PC-3 (cell line): Measurements from ENCODE around the gene TRIM40. TPM values are rescaled to one million over a fixed set of nuclear protein-coding genes. Genes with fewer than 3 reads are reported as not detected.

Experiments
- ATAC-seq: fragments of 200-7000 bp; cut with Tn5 transposase; 2 replicates; pipeline ENCODE4 v1.9.1; 2020; ENCODE audit warnings: mild to moderate bottlenecking, moderate library complexity
- BruUV-seq: library from RNA; stranded (reverse); fragments of 400-500 nt; replicated peaks from 2 replicates; lab custom pipeline; 2021; lab: Mats Ljungman, UMichigan
- CTCF ChIA-PET: fragments of 300-600 bp; sonication (Branson Sonifier 250); formaldehyde crosslinking; loops from one replicate; lab custom pipeline; 2022; ENCODE audit warnings: antibody characterized with exemption; lab: Charles Lee
- POLR2A ChIA-PET: fragments of 300-600 bp; sonication (Branson Sonifier 250); formaldehyde crosslinking; loops from one replicate; lab custom pipeline; 2022; ENCODE audit warnings: antibody characterized with exemption; ENCODE audit not compliant: unreplicated experiment; lab: Charles Lee
- DNase-seq: peaks from one replicate; pipeline ENCODE4 v3.0.0-alpha.2; 2015
- H2AFZ ChIP-seq: fragments of 300-600 bp; sonication (generic); 2 replicates; pipeline ENCODE4 v1.6.0; 2016; ENCODE audit warnings: antibody characterized with exemption, low read length
- H3F3A ChIP-seq: fragments of 300-600 bp; sonication (generic); one replicate; pipeline ENCODE4 v1.6.0; 2017; ENCODE audit warnings: antibody characterized with exemption, low read length, control low read depth, mild to moderate bottlenecking; ENCODE audit not compliant: unreplicated experiment
- H3K27ac ChIP-seq: fragments of 300-600 bp; sonication (generic); 2 replicates; pipeline ENCODE4 v1.5.1; 2016; ENCODE audit warnings: mild to moderate bottlenecking, low read length
- H3K27me3 ChIP-seq: fragments of 300-600 bp; sonication (generic); 2 replicates; pipeline ENCODE4 v1.6.1; 2016; ENCODE audit warnings: low read length, mixed read lengths
- H3K36me3 ChIP-seq: fragments of 300-600 bp; sonication (generic); 2 replicates; pipeline ENCODE4 v1.6.1; 2016; ENCODE audit warnings: low read depth, mixed run types, low read length, mixed read lengths
- H3K4me1 ChIP-seq: fragments of 300-600 bp; sonication (generic); 2 replicates; pipeline ENCODE4 v1.5.1; 2016; ENCODE audit warnings: low read length; ENCODE audit not compliant: insufficient read depth
- H3K4me2 ChIP-seq: fragments of 300-600 bp; sonication (generic); 2 replicates; pipeline ENCODE4 v1.6.0; 2016; ENCODE audit warnings: low read length
- H3K4me3 ChIP-seq: fragments of 300-600 bp; sonication (generic); 2 replicates; pipeline ENCODE4 v1.5.1; 2016; ENCODE audit warnings: mild to moderate bottlenecking, low read length, mixed read lengths
- H3K79me2 ChIP-seq: fragments of 300-600 bp; sonication (generic); 2 replicates; pipeline ENCODE4 v1.6.1; 2017; ENCODE audit warnings: low read length, mixed read lengths
- H3K9ac ChIP-seq: fragments of 300-600 bp; sonication (generic); 2 replicates; pipeline ENCODE4 v1.6.0; 2016; ENCODE audit warnings: mild to moderate bottlenecking, low read length
- H3K9me2 ChIP-seq: fragments of 300-600 bp; sonication (generic); replicated peaks from 2 replicates; pipeline ENCODE4 v1.6.1; 2016; ENCODE audit warnings: mixed run types, low read length, mixed read lengths
- H3K9me3 ChIP-seq: fragments of 300-600 bp; sonication (generic); 2 replicates; pipeline ENCODE4 v1.6.1; 2016; ENCODE audit warnings: low read length, mixed read lengths
- H4K20me1 ChIP-seq: fragments of 300-600 bp; sonication (generic); 2 replicates; pipeline ENCODE4 v1.6.1; 2016; ENCODE audit warnings: low read length, mixed read lengths
- EZH2 ChIP-seq: fragments of 300-600 bp; sonication (generic); IDR thresholded peaks from one replicate; pipeline ENCODE4 v1.6.1; 2017; ENCODE audit warnings: antibody characterized with exemption, mild to moderate bottlenecking, low read length; ENCODE audit not compliant: unreplicated experiment
- EZH2phosphoT487 ChIP-seq: fragments of 300-600 bp; sonication (generic); IDR thresholded peaks from 2 replicates; pipeline ENCODE4 v1.6.1; 2018; ENCODE audit warnings: mild to moderate bottlenecking, antibody characterized with exemption, low read length, borderline replicate concordance
- intact Hi-C: fragments of 100-400 bp; cut with micrococcal nuclease; formaldehyde crosslinking; loops from 2 replicates; pipeline ENCODE4 v1.9.0; 2023
- total RNA-seq: library from RNA; depleted of rRNA; stranded (reverse); fragments of >200 nt; gene quantifications from 2 replicates; pipeline ENCODE4 v1.2.3, GENCODE V29; 2014
- TF ChIP-seq, protein P1 (sequence below): fragments of 300-600 bp; sonication (generic); conservative IDR thresholded peaks from 2 replicates; pipeline ENCODE4 v1.5.1; 2017; ENCODE audit warnings: antibody characterized with exemption, low read depth, mild to moderate bottlenecking, low read length

Gene TRIM40
- total RNA-seq, 1 experiment from 2014 or later, result not detected

DNA sequence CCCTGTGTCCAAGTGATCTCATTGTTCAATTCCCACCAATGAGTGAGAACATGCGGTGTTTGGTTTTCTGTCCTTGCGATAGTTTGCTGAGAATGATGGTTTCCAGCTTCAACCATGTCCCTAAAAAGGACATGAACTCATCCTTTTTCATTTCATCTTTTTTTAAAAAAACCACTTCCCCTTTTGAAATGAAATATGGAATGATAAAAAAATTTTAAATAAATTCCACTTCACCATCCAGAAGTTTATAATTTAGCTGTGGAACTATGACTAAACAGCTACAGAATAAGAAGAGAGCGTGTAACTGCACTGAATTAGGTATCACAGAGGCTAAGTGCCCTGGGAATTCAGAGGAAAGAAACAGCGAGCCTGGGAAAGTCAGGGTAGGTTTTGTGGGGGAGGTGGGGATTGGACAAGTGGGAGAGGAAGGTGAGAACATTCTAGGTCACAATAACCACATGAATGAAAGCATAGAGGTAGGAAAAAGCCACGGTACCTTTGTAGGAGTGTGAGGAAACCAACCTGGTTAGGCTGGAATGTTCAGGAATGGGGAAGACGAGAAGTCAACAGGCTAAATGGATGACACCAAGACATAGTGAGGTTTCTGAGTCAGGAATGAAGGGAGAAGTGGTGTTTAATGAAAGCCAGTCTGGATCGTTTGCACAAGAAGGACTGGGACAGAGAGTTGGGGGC is 14.1 kb downstream of the TRIM40 start:
- ChIA-PET POLR2A (no interaction called here), CTCF (no interaction called here)
- Histone ChIP-seq H3K9ac (no peak overlapping the region), H3K4me3 (no peak overlapping the region), H4K20me1 (no peaks in the 10 kb centered on the region), H3K9me3 (no peaks in the 10 kb centered on the region), H3K4me2 (no peak overlapping the region), H3K36me3 (no peaks in the 10 kb centered on the region), H2AFZ (no peak overlapping the region), H3K4me1 (peaks cover 11% of the 10 kb centered on the region), H3K9me2 (no peaks in the 10 kb centered on the region), H3K79me2 (no peaks in the 10 kb centered on the region), H3F3A (peaks cover 2% of the 10 kb centered on the region), H3K27me3 (no peaks in the 10 kb centered on the region), H3K27ac (no peak overlapping the region)
- TF ChIP-seq, protein P1, sequence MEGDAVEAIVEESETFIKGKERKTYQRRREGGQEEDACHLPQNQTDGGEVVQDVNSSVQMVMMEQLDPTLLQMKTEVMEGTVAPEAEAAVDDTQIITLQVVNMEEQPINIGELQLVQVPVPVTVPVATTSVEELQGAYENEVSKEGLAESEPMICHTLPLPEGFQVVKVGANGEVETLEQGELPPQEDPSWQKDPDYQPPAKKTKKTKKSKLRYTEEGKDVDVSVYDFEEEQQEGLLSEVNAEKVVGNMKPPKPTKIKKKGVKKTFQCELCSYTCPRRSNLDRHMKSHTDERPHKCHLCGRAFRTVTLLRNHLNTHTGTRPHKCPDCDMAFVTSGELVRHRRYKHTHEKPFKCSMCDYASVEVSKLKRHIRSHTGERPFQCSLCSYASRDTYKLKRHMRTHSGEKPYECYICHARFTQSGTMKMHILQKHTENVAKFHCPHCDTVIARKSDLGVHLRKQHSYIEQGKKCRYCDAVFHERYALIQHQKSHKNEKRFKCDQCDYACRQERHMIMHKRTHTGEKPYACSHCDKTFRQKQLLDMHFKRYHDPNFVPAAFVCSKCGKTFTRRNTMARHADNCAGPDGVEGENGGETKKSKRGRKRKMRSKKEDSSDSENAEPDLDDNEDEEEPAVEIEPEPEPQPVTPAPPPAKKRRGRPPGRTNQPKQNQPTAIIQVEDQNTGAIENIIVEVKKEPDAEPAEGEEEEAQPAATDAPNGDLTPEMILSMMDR, result no peak
- no peak for TF ChIP-seq EZH2phosphoT487
- intact Hi-C loops, result loop anchor here (1.0 kb wide), 1 partner anchor 20 kb away; no protein-coding TSS in a partner anchor
- no TSS peak for BruUV-seq
- DNase-seq, result no peak
- ATAC-seq, result no peak

DNA sequence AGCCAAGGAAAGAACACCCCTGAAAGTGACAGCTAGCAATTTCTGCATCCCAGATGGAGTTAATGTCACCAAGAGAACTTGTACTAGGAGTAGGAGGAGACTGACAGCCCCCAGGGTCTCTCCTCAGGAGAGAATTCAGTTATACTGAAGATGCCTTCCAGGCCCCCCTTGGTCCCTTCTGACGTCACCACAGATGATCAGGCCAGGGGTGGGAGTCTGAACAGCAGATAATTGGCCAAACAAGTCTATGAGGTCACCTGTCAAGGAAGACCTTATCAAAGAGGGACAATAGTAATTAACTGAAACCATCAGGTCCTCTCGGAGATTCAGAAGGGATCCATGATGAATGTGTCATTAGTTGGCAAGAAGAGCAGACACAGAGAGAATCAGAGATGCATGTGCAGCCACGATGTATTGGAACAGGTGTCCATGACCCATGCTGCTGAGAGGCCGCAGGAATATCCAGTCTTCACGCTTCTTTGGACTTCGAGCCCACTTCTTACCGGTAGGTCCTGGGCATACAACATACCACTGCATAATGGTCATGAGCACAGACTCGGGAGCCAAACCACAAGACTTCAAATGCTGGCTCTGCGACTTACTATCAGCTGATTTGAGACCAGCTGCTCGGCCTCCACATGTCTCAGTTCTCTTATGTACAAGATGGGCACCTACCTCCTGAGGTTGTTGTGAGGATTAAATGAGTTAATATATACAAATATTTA is 14.9 kb downstream of the TRIM40 start:
- Histone ChIP-seq H3K4me1 (peaks cover 19% of the 10 kb centered on the region), H3K9me3 (no peaks in the 10 kb centered on the region), H3F3A (peaks cover 5% of the 10 kb centered on the region), H3K4me3 (no peak overlapping the region), H3K79me2 (no peaks in the 10 kb centered on the region), H3K9ac (no peak overlapping the region), H3K9me2 (no peaks in the 10 kb centered on the region), H2AFZ (no peak overlapping the region), H3K4me2 (no peak overlapping the region), H4K20me1 (no peaks in the 10 kb centered on the region), H3K27me3 (no peaks in the 10 kb centered on the region), H3K27ac (no peak overlapping the region), H3K36me3 (no peaks in the 10 kb centered on the region)
- DNase-seq, result no peak
- TF ChIP-seq EZH2phosphoT487, result no peak
- TF ChIP-seq EZH2, result no peak
- TF ChIP-seq, protein P1, result no peak
- ATAC-seq, result no peak
- ChIA-PET POLR2A (no interaction called here), CTCF (no interaction called here)
- intact Hi-C loops, result no loop called here
- no TSS peak for BruUV-seq

DNA sequence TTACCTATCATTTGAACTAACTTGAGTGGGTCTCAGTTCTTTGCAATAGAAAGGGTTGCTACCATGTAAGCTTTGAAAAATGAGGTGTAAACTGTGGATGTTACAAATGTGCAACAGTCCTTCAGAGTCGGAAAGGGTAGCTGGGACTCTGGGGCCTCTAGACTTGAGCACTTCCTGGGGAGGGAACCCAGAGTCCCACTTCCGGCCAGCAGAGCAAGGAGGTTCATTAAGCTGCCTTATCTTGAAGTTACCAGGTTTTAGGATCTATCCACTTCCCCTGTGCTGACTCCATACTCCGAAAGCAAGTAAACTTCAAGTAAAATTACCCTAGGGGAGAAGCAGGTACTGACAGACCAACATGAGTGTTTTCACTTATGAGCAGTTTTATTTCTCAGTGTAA is 15.6 kb downstream of the TRIM40 start:
- Histone ChIP-seq H3K4me3 (no peak overlapping the region), H4K20me1 (no peaks in the 10 kb centered on the region), H2AFZ (no peak overlapping the region), H3K4me1 (peaks cover 27% of the 10 kb centered on the region), H3K27ac (no peak overlapping the region), H3K79me2 (no peaks in the 10 kb centered on the region), H3K27me3 (no peaks in the 10 kb centered on the region), H3K9me3 (no peaks in the 10 kb centered on the region), H3K36me3 (no peaks in the 10 kb centered on the region), H3F3A (peaks cover 5% of the 10 kb centered on the region), H3K4me2 (no peak overlapping the region), H3K9ac (no peak overlapping the region), H3K9me2 (no peaks in the 10 kb centered on the region)
- intact Hi-C loops, result no loop called here
- BruUV-seq, result no TSS peak
- no peak for DNase-seq
- TF ChIP-seq EZH2phosphoT487, result no peak
- TF ChIP-seq, protein P1, result no peak
- no peak for TF ChIP-seq EZH2
- ChIA-PET POLR2A (no interaction called here), CTCF (no interaction called here)
- no peak for ATAC-seq
